Right hindlimb (tissue), 1 donor: ENCODE measurements around the gene SLC22A13.
"Not testable (repeated sequence)": the region's sequence is repeated elsewhere in the genome, so short reads cannot be mapped to it uniquely, and the experiment has no call there.

Experiments
- DNase-seq: peaks from one replicate; pipeline ENCODE4 v3.0.0-alpha.2; 2018

Gene SLC22A13

DNA sequence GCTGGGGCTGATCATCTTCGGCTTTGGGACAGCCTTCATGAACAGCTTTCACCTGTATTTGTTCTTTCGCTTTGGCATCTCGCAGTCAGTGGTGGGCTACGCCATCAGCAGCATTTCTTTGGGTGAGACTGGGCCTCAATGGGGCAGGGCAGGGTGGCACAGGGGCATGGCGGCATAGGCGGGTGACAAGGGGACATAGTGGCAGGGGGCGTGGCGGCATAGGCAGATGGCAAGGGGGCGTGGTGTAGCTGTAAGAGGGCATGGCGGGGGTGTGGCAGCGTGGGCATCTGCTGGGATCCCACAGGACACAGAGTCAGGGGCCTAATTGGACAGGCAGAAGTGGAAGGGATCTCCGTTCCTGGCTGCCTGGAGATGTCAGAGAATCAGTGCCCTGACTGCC is 42.0 kb downstream of the SLC22A13 start:
- no peak for DNase-seq

DNA sequence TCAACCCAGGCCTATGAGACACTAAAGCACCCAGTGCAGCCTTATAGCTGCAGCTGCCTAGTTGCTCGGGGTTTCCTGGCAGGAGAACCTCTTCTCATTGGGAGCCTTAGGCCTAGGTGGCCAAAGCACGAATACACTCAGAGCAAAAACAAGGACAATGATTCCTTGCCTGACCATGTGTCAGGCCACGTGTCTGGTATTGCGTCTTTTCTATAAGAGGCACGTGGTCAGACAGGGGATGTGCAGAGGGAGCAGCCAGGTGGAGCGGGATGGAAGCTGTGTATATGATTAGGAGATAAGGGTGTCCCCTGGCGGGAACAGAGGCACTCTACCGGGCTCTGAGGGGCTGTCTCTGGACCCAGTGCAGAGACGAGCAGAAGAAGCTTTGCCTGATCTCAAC is 42.8 kb downstream of the SLC22A13 start:
- no peak for DNase-seq

GRCh38 chr3:38311476-38311875 is 45.9 kb downstream of the SLC22A13 start:
- DNase-seq: no peak

- DNase-seq: no peak
Observed at GRCh38 chr3:38311941-38312340, 46.3 kb downstream of the SLC22A13 start.

DNA sequence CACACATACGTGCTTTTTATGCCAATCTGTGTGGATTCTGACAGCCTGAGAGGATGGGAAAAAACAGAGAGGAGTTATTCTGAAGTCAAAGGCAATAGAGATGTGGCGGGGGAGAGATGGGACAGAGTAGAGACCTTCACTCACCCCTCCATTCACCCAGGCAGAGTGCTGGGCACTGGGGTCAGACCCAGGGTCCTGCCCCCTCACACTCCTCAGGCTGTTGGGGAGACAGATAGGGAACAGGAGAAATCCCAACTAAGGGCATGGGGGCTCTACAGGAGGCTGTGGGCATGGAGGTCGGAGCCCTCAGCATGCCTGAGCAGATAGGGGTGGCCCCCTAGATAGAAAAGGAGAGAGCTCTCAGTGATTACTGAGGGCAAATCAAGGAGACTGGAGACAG is 46.7 kb downstream of the SLC22A13 start:
- no peak for DNase-seq

DNA sequence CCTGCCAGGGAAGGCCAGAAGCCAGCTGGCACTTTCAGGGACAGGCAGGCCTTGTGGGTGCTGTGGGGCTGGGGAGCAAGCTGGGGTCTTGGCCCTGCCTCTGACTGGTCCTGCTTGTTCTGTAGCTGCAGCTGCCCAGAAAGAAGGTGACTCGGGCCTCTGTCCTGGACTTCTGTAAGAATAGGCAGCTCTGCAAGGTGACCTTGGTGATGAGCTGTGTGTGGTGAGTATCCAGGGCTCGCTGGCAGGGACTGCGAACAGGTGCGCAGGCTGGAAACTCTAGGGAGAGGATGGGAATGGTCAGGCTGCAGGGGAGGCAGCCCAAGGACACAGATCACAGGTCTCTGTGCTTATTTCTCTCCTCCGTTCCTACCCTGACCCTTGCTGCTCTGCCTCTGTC is 47.7 kb downstream of the SLC22A13 start:
- DNase-seq: no peak

DNA sequence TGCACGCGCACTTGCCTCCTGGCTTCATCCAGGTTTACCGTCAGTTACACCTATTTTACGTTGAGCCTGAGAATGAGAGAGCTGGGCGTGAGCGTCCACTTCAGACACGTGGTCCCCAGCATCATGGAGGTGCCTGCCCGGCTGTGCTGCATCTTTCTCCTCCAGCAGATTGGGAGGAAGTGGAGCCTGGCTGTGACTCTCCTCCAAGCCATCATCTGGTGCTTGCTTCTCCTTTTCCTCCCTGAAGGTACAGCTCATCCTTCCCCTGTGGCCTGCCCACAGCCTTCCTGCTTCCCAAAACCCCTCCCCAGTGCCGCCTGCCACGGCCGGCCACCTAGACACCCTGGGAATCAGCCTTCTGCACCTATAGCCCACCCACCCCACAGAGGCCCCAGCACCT is 48.1 kb downstream of the SLC22A13 start:
- DNase-seq: no peak

DNA sequence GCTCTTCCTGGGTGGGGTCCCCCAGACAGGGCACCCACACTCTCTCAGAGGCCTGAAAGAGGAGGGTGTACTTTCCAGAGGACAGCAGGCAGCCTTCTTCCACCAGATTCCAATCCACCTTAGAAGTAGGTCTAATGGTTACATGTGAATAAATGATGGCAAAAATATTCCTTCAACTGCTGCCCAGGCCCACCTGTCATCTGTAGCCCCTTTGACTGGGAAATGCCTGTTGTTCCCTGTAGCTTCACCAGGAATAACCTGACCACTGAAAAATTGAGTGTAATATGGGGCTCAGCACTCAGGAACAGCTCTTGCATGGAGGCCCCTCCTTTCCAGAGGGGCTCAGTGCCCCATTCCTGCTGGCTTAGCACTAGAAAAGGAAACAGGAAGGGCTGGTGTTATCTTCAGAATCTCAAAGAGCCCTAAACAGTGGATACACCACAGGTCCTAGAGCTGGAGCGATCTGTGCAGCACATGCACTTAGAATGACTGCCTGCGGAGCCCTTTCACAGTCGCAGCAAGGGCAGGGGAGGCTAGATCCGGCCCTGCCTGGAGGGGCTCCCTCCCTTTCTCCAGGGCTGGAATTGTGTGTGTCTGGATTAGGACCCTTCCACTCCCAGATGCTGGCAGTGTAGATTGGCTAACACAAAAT is 48.6 kb downstream of the SLC22A13 start:
- DNase-seq: no peak

GRCh38 chr3:38314764-38315487 is 49.3 kb downstream of the SLC22A13 start:
- DNase-seq: no peak

- no peak for DNase-seq
Observed at GRCh38 chr3:38315488-38316230, 50.0 kb downstream of the SLC22A13 start.

DNA sequence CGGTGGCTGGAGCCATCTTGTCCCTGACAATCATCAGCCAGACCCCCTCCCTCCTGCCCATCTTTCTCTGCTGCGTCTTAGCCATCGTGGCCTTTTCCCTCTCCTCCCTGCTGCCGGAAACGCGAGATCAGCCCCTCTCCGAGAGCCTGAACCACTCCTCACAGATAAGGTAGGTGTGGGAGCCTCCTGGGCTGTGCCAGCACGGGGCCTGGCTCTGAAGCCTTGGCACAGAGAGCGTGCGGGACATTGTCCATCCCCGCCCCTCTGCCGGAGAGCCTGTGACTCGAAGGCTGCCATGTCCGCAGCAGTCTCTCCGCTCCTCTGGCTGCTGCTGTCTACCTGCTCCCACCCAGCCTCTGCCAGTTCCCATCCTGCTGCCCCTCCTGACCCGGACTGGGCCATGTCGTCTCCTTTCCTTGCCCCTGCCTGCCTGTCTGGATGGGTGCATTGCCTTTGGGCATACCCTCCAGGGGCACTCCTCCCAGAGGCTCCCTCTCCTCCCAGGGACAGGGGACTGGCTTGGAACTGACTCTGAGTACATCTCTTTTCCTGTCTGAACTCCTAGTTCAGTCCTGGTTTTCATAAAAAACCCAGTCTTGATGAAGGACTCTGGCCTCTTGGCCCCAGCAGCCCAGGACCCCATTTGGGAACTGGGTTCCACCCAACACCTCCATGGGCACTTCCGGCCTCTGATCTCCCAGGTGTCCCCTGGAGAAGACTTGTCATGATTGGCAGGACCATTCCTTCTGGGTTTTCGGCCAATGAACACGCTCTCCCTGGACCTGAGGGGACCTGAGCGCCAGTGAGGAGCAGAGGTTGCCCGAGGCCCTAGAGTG is 51.0 kb downstream of the SLC22A13 start:
- no peak for DNase-seq

- no peak for DNase-seq
Observed at GRCh38 chr3:38317192-38317759, 51.7 kb downstream of the SLC22A13 start.

DNA sequence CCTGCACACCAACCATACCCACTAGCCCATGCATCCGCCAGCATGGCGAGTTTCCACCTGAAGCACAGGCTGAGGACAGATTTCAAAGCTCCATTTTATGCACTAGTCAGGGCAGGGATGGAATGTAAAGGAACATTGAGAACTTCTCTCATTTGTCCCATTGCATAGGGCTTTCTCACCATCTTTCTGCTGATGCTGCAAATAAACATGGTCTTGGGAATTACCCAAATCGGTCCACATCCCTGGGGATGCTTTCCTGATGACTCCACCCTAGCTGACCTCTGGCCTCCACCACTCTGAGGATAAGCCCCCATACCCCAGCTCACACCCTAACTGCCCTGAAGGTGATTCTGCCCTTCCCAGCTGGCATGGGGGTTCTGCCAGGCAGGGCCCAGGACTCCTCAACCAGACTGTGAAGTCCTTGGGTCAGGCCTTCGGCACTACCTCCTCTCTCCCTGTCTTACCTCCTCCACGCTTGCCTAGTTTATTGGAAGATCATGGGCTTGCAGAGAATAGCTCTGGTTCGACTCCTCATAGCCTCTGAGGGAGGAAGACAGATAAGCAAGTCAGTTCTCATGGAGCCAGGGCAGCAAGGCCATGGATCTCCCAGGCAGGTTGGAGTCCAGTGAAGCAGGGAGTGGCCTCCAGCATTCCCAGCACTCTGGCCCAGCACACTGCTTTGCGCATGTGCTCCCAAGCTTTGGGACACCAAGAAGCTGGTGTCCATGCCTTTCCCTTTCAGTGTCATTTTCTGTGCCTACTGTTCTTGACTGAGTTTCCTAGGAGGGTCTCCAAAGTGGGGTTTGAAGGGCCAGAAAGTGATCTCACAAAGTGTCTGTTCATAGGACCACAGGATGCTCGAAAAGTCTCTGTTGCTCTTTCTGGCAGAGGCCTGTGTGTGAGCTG is 53.4 kb downstream of the SLC22A13 start:
- no peak for DNase-seq

DNA sequence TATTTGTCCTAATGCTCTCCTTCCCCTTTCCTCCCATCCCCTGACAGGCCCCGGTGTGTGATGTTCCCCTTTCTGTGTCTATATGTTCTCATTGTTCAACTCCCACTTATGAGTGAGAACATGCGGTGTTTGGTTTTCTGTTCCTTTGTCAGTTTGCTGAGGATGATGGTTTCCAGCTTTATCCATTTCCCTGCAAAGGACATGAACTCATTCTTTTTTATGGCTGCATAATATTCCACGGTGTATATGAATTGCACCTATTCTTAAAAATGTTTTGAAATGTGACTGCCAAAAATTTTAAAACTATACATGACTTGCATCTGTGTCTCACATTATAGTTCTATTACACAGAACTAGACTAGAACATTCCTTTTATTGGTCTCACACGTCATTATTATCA is 55.0 kb downstream of the SLC22A13 start:
- DNase-seq: not testable (repeated sequence)

GRCh38 chr3:38323060-38323459 is 57.4 kb downstream of the SLC22A13 start:
- DNase-seq: no peak

- no peak for DNase-seq
Observed at GRCh38 chr3:38325256-38325655, 59.6 kb downstream of the SLC22A13 start.

DNA sequence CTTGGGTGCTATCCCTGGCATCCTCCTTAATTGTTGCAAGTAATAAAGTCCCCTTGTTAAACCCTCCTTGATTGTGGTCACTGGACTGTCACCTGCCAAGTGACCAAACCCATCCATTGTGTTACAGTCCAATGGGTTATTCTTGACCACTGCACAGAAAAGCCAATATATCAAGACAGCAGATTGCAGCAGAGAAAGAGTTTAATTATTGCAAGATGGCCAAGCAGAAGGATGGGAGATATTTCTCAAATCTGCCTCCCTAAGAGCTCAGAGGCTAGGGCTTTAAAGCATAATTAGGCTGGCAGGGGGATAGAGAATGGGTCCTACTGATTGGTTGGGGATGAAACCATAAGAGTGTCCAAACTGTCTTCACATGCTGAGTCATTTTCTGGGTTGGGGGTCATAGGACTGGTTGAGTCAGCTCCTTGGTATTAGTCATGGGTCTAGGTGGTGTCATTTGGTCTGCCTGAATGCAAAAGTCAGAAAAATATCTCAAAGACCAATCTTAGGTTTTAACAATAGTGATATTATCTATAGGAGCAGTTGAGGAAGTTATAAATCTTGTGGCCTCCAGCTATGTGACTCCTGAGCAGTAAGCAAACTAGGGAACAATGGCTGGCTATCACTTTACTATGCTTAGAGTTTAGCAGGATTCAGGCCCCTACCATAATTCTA is 61.9 kb downstream of the SLC22A13 start:
- DNase-seq: no peak
